Measurements from ENCODE around the gene PRKCE. TPM values are rescaled to one million over a fixed set of nuclear protein-coding genes. Genes with fewer than 3 reads are reported as not detected.

PRKCE gene
- total RNA-seq, 3 donors from 2014 or later (not counting 1 experiment from before 2014, with no cell fraction given), result 35.2 to 42.1 (median 38.6) TPM

DNA sequence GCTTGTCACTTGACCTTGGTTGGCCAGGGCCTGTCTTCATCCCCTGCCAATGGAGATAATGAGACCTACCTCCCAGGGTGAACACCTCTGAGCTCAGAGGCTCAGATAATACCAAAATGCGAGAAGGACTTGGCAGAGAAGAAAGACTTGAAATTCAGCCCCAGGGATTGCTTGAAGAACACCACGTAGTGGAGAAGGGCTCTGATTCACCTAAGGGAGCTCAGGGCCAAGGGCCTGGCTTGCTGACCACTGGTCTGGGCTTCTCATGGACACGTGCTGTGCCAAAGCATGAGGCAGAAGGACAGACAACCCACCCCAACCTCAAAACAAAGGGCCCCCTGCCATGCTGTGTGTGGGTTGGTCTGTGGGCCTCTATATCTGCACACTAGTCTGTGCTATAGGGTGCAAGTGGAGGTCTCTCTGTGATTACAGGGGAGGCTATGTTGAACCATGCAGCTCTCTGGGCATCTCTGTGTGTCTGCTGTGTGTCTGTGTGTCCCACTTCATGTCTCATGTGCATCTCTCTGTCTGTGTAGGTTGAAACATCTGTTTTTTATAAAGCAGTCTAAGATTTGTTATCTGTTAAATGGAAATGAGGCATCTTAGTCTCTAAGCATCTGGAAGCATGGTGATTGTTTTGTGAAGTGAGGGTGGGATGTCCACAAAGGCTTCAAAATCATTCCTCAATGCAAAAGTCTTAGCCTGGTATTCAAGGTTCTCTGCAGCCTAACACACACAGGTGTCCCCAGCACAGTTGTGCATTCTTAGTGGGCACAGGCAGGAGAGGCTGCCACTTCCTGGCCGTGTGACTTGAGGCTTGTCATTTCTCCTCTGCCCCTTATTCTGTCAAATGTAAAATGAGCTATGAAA lies 584.8 kb downstream of the PRKCE start:
- no peaks in the 10 kb centered on the region for H3K36me3 Mint-ChIP-seq
- no peaks in the 10 kb centered on the region for H3K27me3 Mint-ChIP-seq (ENCODE audit: low read depth in 2 of 2)
- TF ChIP-seq, protein P1, sequence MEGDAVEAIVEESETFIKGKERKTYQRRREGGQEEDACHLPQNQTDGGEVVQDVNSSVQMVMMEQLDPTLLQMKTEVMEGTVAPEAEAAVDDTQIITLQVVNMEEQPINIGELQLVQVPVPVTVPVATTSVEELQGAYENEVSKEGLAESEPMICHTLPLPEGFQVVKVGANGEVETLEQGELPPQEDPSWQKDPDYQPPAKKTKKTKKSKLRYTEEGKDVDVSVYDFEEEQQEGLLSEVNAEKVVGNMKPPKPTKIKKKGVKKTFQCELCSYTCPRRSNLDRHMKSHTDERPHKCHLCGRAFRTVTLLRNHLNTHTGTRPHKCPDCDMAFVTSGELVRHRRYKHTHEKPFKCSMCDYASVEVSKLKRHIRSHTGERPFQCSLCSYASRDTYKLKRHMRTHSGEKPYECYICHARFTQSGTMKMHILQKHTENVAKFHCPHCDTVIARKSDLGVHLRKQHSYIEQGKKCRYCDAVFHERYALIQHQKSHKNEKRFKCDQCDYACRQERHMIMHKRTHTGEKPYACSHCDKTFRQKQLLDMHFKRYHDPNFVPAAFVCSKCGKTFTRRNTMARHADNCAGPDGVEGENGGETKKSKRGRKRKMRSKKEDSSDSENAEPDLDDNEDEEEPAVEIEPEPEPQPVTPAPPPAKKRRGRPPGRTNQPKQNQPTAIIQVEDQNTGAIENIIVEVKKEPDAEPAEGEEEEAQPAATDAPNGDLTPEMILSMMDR (IDR thresholded peaks at IDR 0.05), result no peak
- H3K4me1 Mint-ChIP-seq, result peaks cover 0 to 19% of the 10 kb centered on the region in 2 donors
- no peaks in the 10 kb centered on the region for H3K27me3 ChIP-seq (ENCODE audit: control insufficient read depth, insufficient read depth, low read length)
- peaks cover 10% of the 10 kb centered on the region for H3K4me1 ChIP-seq (ENCODE audit: control insufficient read depth, insufficient read depth, low read length)
- no peaks in the 10 kb centered on the region for H3K9me3 Mint-ChIP-seq
- H3K27ac Mint-ChIP-seq, result no peak overlapping the region
- ATAC-seq (no peak), DNase-seq (no peak)
- intact Hi-C loops (cut with micrococcal nuclease), result no loop called here
- no peak overlapping the region for H3K4me3 ChIP-seq (ENCODE audit: low read length)
- no peak overlapping the region for H3K4me3 Mint-ChIP-seq
- no peaks in the 10 kb centered on the region for H3K9me3 ChIP-seq (ENCODE audit: control insufficient read depth, insufficient read depth, low read length)
- WGBS (ENCODE audit: insufficient coverage), result 68% methylated on average over 3 of the region's 4 CpGs
- no peak overlapping the region for H3K27ac ChIP-seq (ENCODE audit: low read length)
- H3K36me3 ChIP-seq (ENCODE audit: control insufficient read depth, insufficient read depth, low read length), result no peaks in the 10 kb centered on the region

DNA sequence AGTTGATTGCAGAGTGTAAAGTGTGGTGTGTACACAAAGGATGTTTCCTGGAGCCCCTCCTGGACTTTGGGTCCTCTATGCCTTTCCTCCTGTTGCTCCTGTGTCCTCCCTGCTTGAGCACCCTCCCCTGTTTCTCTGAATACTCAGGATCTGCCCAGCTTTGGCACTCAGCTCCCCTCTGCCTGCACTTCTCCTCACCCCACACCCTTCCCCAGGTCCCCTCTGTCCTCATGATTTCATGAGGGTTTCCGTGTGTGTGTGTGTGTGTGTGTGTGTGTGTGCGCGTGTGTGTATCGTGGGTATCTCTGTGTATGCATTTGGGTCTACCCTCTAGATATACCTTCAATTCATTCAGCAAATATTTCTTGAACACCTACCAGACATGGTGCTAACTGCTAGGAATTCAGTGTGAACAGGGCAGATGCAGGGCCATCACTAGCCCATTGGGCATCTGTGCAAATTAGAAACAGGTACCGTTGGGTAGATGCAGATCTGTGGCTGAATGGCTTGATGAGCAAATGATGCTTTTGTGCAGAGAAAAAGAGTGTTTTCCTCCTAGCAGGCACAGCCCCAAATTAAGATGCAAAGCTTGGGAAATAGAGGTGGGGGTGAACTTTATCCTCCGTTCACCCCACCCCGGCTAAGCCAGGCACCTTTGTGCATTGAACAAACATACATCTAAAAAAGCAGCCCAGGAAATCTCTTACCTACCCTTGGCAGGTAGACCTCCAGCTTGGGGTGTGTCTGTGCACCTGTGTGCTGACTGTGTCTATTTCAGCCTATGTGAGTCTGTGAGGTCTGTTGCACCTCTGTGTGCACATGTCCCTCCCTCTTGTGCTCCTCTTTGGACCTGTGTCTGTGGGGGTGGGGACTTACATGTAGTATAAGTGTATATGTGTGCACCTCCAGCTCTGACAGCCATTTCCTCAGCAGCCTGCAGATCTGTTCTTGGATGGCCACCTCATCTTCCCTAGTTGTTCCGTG lies 585.7 kb downstream of the PRKCE start:
- Histone ChIP-seq H3K9me3 (ENCODE audit: control insufficient read depth, insufficient read depth, low read length) (no peaks in the 10 kb centered on the region), H3K27ac (ENCODE audit: low read length) (no peak overlapping the region), H3K36me3 (ENCODE audit: control insufficient read depth, insufficient read depth, low read length) (no peaks in the 10 kb centered on the region), H3K27me3 (ENCODE audit: control insufficient read depth, insufficient read depth, low read length) (no peaks in the 10 kb centered on the region), H3K4me1 (ENCODE audit: control insufficient read depth, insufficient read depth, low read length) (peaks cover 10% of the 10 kb centered on the region), H3K4me3 (ENCODE audit: low read length) (no peak overlapping the region)
- Mint-ChIP-seq H3K27ac (no peak overlapping the region), H3K4me1 (peaks cover 0 to 19% of the 10 kb centered on the region in 2 donors), H3K9me3 (no peaks in the 10 kb centered on the region), H3K27me3 (ENCODE audit: low read depth in 2 of 2) (no peaks in the 10 kb centered on the region), H3K36me3 (no peaks in the 10 kb centered on the region), H3K4me3 (no peak overlapping the region)
- intact Hi-C loops (cut with micrococcal nuclease), result no loop called here
- DNase-seq (no peak), ATAC-seq (no peak)
- TF ChIP-seq, protein P1 (IDR thresholded peaks at IDR 0.05), result no peak
- 89% methylated on average over 2 of the region's 8 CpGs for WGBS (ENCODE audit: insufficient coverage)

Other genes with a start within 250 kb of the PRKCE start
- 10 to 100 TPM; 34.5 to 40.0 (median 38.8) TPM for gene SRBD1, start 40.4 kb upstream of the PRKCE start, total RNA-seq